Medulla oblongata (tissue), 1 donor: Measurements from ENCODE around the gene TMED4.
"Not testable (repeated sequence)": the region's sequence is repeated elsewhere in the genome, so short reads cannot be mapped to it uniquely, and the experiment has no call there.

Experiments used
- DNase-seq: peaks from one replicate; pipeline ENCODE4 v3.0.0-alpha.2; 2015; ENCODE audit errors: extremely low spot score

TMED4 gene

DNA sequence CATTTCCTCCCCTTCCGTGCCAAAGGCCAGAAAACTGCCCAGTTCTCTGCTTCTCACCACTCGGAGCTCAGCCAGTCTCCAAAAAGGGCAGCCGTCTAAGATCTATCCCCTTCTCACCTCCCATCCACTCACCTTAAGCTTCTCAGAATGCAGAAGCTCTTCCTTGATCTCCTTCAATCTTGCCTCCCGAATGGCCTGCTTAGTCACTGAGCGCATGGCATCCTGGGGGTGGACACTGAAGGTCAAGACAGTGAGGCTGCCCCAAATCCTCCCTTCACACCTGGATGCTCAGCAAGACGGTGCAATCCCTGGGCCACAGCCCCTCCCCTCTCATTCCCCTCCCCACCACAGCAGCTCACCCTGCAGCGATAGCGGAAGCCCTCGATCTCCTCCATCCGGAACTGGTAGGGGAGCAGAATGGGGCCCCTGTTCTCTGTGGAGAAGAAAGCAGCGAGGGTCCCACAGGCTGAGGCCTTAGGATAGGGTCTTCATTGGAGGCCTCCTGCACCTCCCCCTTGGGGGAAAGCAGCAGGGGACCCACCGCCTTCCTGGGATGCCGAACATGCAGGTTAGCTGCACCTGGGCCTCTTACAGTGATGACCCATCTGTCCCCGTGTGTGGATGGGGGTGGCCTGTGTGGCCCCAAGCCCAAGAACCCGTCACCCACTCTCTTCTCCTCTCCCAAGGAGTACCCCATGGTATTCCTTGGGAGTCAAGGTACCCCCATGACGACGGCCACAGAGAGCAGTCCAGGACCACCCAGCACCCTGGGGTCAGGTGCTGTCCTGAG is 13.1 kb downstream of the TMED4 start:
- no peak for DNase-seq

DNA sequence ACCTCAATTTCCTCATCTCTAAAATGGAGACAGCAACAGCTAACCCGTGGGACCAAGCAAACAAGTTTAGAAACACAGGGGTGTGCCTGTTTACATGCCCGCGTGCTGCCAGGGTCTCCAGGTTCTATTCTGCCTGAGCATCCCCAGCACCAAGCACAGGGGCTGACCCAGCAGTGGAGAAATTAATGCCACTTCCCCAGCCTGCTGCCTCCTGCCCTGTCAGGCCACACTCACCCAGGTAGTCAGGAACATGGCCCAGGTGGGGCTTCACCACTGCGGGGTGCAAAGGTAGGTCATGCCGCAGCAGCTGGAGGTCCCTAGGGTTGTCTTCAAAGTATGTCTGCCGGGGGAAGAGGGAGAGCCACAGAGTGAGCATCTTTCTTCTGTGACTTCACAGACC is 14.1 kb downstream of the TMED4 start:
- DNase-seq: no peak

DNA sequence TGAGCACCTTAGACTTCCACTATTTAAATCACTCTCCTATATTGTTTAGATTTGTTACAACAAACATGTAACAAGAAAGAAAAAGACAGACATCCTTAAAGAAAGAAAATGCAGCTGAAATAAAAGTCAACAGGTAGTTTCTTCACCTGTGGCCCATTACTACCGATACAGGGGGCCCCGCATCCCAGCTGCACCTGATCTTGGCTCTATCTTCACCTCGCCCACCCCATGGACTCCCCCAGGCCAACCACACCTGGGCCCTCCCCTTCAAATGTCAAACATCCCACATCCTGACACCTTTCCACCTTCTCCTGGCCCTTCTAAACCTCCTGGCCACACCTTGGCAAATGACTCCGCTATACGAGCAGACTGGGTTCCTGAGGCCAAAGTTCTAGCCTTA is 15.4 kb downstream of the TMED4 start:
- DNase-seq: no peak

DNA sequence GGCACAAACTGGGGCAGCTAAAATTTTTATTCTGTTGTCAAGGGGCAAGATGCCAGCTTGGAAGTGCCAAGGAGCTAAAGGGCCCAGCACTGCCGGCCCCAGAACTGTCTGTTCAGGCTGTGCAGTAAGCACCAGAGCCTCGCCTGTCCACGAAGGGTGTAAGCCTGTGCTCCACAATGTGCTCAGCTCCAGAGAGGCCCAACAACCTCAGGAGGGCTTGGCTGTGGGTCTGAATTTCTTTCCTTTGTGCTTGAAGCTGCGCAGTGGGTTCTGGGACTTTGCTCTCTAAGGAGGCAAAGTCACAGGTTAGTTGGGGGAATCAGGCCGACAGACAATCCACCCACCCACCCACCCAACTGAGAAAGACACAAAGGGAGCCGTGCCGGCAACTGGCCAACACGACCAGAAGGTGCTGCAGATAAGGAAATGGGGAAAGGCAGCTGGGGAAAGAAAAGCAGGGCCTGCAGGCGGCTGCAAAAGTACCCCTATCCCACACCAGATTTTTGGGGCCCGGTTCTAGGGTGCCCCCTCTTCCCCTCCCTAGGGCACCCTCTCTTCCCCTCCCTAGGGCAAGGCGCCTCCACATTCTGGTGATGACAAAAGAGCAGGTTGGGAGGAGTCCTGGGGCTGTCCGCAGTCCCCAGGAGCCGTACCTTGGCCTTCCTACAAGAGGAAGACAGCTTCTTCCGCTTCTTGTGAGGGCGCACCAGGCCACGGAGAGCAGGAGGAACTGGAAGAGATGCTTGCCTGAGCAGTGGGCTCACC is 16.1 kb downstream of the TMED4 start:
- DNase-seq: no peak

DNA sequence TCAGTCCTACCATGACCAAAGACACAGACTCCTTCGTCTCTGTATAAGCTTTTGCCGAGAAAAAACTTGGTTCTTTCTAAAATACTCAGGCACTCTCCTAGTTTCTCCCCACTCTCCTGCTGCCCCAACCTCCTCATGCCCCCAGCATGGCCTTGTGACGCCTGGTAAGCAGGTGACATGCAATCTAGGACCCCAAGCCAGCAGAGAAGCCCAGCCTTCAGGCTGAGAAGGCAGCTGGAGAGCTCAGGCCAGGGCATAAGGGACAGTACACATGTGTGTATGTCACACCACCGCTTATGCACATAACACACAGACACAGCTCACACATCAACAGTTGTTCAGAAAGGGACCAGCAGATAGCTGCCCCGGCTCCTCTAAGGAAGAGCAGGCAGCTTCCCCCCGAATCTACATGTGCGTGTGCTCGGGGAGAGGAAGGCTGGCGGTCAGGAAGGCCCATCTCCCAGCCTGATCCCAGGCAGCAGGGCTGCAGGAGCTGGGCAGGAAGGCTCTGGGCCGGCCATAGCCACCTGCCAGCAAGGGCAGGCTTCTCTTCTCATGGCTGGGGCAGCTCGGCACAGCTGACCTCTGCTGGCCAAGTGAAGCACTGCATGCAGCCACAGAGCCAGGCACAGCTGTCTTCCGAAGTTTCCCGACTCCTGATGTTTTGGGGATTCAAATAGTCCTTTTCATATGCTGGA is 16.8 kb downstream of the TMED4 start:
- peak; percentile 75 for DNase-seq

DNA sequence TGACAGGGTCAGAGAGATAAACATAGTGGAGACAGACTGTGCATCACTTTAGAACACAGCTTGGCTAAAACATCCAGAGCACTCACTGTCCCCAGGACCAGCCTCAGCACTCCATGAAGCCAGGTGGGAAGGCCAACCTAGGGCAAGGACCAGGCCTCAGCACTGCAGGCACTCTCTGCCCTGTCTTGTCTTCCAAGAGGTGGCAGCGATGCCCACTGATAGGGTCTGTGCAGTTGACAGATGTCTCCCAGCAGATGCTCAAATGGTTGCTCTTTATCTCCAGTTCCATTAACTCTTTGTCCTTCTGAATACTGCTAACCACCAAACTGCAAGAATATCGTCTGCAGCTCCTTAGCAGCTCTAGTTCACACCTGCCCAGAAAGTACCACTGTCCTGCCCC is 17.4 kb downstream of the TMED4 start:
- DNase-seq: no peak

DNA sequence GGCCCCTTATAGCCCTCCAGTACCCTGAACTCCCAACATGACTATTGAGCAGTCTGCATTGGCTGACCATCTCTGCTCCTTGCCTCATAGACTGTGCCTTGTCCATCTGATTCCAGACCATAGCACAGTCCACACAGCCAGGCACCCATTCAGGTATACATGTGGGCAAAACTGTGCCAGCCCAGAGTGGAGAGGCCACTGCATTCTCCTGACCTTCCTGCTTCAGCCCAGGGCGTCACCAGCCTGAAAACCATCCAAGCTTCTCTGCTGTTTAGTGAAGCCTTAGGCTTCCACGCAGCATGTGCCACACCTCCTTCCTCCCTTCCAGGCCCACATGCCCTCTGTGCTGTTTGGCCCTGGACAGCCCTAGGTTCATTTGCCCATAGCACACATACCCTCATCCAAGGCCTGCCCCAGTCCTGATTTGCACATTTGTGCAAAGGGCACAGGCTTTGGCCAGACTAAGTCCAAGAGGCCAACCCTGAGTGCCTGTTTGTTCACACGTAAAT is 18.8 kb downstream of the TMED4 start:
- no peak for DNase-seq

DNA sequence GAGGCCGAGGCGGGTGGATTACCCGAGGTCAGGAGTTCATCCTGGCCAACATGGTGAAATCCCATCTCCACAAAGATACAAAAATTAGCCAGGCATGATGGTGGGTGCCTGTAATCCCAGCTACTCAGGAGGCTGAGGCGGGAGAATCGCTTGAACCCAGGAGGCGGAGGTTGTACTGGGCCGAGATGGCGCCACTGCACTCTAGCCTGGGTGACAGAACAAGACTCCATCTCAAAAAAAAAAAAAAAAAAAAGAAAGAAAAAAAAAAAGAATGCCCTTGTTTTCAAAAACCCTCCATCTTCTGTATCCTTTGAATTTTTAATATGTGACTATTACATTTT is 19.4 kb downstream of the TMED4 start:
- not testable (repeated sequence) for DNase-seq

DNA sequence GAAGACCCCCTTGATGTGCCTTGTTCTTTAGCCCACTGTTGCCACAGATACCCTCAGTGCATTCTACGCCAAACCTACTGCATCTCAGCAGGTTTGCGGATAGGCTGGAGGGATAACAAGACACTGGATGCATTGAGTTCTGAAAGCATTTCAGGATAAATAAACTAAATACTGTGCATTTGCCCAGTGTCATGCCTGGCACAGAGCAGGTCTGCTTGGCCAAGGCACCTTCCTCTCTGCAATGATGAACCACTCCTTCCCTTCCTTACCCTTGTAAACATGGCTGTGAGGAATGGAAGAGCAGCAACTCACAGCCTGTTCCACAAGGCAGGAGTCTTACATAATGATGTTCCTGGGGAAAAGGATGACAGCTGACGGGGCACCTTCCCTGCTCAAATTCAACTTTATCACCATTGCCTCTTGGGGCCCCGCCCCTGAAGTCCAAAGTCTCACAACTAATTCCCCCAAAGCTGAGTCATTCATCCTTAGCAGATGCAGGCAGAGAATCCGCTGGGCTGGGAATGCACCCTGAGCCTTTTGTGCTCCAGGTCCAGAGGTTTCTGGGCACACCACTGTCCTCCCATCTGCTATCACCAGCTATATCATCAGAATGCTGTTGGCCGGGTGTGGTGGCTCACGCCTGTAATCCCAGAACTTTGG is 19.9 kb downstream of the TMED4 start:
- DNase-seq: no peak

DNA sequence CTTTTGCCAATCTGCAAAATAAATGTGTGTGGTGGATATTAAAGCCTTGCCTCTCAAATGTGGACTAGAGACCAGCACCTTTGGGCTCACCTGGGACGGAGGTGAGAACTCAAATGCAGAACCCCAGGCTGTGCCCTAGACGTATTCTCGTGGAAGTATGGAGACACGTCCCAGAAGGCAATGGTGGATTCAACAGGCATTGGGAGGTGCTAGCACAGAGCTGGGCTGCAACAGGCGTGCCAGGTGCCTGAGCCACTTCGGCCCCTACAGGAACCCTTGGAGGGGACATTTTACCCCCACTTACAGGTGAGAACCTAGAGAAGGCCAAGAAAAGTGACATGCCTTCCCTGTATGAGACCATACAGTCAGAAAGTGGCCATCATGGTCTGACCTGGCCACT is 20.6 kb downstream of the TMED4 start:
- no peak for DNase-seq

DNA sequence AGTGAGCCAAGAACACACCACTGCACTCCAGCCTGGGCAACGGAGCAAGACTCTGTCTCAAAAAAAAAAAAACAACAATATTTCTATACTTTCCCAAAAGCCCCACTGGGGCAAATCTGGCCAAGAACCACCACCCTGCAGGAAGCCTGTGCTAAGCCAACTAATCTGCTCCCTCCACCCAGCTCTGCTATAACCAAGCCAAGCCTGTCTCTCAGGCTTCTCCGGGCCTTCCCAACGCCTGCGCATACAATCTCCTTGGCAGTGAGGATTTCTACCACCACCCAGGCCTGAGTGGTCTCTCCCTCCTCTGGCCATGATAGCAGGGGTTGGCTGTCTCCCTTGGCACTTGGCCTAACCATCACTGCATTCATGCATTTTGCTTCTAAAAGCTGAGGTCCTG is 22.5 kb downstream of the TMED4 start:
- DNase-seq: no peak

DNA sequence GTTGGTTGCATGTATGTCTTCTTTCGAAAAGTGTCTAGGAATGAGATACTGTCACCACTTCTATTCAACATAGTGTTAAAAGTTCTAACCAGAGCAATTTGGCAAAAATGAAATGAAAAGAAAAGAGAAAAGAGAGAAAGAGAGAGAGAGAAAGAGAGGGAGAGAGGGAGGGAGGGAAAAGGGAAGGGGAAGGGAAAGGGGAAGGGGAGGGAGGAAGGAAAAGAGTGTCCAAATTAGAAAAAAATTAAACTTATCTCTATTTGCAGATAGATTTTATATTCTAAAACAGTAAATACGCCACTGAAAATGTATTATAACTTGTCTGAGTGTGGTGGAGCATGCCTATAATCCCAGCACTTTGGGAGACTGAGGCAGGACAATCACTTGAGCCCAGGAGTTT is 24.5 kb downstream of the TMED4 start:
- DNase-seq: no peak

DNA sequence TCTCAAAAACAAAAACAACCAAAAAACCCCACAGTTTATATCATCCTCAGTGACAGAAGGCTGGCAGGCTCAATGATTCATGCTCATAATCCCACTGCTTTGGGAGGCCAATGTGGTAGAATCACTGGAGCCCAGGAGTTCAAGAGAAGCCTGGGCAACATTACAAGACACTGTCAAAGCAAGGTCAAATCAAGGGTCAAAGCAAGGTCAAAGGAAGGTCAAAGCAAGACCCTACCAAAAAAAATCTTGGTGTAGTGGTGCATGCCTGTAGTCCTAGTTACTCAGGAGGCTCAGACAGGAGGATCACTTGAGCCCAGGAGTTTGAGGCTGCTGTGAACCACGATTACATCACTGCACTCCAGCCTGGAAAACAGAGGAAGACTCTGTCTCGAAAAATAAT is 26.7 kb downstream of the TMED4 start:
- no peak for DNase-seq

DNA sequence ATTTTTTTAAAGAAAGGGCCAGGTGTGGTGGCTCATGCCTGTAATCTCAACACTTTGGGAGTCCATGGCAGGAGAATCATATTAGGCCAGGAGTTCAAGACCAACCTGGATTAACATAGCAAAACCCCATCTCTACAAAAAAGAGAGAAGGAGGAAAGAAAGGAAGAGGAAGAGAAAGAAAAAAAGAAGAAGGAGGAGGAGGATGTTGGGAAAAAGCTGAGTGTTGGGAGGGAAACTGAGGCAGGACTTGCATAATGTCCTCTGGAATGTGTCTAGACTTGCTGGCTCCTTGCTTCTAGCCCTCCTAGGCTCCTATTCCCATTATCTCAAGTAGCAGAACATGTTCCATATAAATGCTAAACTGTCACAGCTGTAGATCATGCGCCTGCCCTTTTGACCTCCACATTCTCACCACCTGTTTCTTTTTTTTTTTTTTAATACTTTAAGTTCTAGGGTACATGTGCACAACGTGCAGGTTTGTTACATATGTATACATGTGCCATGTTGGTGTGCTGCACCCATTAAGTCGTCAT is 29.5 kb downstream of the TMED4 start:
- not testable (repeated sequence) for DNase-seq

DNA sequence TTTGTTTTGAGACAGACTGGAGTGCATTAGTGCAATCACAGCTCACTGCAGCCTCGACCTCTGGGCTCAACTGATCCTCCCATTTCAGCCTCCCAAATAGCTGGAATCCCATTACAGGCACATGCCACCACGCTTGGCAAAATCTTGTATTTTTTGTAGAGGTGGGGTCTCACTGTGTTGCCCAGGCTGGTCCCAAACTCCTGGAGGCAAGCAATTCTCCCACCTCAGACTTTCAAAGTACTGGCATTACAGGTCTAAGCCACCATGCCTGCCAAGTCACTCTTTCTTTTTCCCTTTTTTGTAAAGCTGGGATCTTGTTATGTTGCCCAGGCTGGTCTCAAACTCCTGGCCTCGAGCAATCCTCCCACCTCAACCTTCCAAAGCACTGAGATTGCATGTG is 32.6 kb downstream of the TMED4 start:
- no peak for DNase-seq

DNA sequence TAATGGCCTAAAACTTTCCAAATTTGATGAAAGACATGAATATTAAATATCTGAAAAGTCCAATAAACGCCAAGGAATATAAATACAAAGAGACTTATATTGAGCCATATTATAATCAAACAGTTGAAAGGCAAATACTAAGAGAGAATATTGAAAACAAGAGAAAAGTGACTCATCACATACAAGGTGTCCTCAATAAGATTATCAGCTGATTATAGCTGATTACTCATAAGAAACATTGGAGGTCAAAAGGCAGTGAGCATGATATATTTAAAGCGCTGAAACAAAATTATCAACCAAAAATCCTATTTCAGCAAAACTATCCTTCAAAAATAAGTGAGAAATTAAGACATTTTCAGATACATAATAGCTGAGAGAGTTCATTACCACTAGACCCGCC is 33.1 kb downstream of the TMED4 start:
- no peak for DNase-seq

DNA sequence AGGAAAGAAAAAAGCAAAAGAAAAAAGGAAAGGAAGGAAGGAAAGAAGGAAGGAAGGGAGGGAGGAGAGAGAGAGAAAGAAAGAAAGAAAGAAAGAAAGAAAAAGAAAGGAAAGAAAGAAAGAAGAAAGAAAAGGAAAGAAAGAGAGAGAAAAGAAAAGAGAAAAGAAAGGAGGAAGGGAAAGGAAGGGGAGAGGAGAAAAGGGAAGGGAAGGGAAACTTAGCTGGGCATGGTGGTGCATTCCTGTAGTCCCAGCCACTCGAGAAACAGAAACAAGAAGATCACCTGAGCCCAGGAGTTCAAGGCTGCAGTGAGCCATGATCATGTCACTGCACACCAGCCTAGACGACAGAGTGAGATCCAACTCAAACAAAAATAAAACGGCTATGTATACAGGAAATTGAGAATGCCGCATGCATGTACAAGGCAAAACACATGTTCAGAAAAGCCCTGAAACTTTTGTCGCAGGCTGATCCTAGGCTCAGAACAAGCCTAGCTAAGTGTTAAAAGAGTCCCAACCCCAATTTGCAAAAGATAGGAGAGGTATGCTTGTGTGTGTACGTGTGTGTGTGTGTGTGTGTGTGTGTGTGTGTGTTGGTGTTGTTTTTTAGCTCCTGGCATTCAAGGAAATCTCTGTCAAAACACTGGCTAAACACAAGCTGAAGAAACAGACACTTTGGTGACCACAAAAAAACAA is 34.3 kb downstream of the TMED4 start:
- no peak for DNase-seq

DNA sequence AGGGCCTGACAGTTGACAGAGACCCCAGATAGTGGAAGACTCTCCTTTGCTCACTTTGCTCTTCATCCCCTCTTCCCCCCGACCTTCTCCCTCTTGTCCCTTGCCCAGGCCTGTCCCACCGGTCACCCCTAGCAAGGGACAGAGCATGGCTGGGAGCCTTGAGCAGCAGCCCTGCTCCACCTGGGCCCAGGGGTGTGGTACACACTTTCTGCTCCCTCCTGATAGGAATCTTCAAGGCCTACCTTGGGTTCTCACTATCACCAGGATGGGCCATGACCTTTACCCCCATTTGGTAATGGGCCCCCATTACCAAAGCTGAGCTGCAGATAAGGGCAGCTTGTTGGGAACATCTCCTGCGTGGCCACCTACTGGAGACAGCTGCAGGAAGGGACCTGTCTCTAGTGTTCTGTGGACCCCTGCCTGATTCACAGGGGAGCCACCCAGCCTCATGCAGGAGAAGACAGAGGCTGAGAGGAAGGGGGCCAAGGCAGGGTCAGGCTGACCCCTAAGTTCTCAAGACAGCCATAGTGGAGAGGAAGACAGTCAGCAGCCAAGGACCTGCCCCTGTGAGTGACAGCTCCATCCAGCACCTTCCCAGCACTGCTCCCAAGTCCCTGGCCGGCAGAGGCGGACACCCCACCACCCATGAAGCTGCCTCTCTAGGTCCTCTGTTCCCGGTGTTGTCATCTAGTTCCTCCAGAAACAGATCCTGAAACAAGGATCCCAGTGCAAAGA is 40.0 kb downstream of the TMED4 start:
- DNase-seq: no peak

DNA sequence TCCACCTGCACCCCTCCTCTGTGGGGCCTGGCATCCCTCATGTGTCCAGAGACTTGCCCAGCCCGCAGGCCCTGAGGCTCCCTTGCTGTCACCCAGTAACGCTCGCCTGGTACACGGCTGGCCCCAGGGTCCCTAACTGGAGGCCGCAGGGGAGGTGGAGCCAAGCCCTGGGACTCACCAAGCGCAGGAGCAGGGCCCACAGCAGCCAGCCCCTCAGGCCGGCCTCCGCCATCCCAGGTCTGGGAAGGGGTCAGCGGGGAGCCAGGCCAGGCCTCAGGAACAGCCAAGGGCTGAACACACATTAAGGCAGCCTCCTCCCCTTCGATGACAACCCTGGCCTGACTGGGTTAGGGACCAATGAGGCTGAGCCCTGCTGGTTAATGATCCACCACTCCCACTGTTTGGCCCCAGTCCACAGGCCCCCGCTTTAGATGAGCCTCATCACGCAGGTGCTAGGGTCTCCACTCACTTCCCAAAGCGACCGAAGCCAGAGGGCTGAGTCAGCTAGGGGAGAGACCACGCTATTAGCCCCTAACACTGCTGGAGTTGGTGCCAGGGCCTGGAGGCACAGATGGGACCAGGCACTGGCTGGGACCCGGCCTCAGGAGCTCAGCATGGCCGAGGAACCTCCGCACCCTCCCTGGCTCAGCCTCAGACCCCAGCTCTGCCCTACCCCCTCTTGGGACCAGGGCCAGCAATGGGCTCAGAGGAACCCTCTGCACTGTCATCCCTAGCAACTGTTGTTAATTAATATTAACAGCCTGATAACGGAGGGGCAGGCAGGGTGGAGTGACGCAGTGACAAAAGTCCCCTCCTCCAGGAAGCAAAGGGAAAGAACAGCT is 40.8 kb downstream of the TMED4 start, which contains the start of gene NPC1L1:
TSS of gene NPC1L1 (minus strand) at position 303 of the 842 bp plus-strand sequence. CDS start at position 232, 71 bp downstream.
- no peak for DNase-seq
